ENCODE results near the gene NUDT2. TPM values are rescaled to one million over a fixed set of nuclear protein-coding genes. Genes with fewer than 3 reads are reported as not detected.
A peak's percentile ranks its signal among the peaks of the same experiment; 100 is the strongest.

The NUDT2 gene
- 34.4 and 34.6 TPM in 2 replicates for total RNA-seq (2014; rRNA removed)
- percentile 67 among the genes with signal in this experiment for Bru-seq, nascent RNA
- percentile 63 among the genes with signal in this experiment for BruChase-seq, experiment 1, labeled RNA remaining after a 6-hour chase
- percentile 61 among the genes with signal in this experiment for BruChase-seq, experiment 2, labeled RNA remaining after a 2-hour chase
- long read RNA-seq, transcript NUDT2-201 (4 exons, 960 nt), result major isoform, 5 of 19 reads
- long read RNA-seq, partial matches to known transcripts, result 13 of 19 reads
- long read RNA-seq, other reads (novel, unspliced or antisense), result 1 of 19 reads

- ChIA-PET POLR2A (ENCODE audit: unreplicated experiment) (no interaction called here), CTCF (no interaction called here)
- H3F3A ChIP-seq (ENCODE audit: low read length, unreplicated experiment), result no peaks in the 10 kb centered on the region
- H4K20me1 ChIP-seq (ENCODE audit: low read length), result no peaks in the 10 kb centered on the region
- no peaks in the 10 kb centered on the region for H3K9me2 ChIP-seq (replicated peaks; ENCODE audit: low read length)
- no TSS peak for BruUV-seq (replicated peaks)
- no peak for TF ChIP-seq CTCF (conservative IDR thresholded peaks at IDR 0.05; ENCODE audit: low read depth, low read length)
- TF ChIP-seq EZH2 (IDR thresholded peaks at IDR 0.05; ENCODE audit: low read length, unreplicated experiment), result no peak
- TF ChIP-seq EZH2phosphoT487 (IDR thresholded peaks at IDR 0.05; ENCODE audit: borderline replicate concordance, low read length), result no peak
- peaks cover 17% of the 10 kb centered on the region; the same call in 1 of the 2 replicates for H3K4me1 ChIP-seq (ENCODE audit: insufficient read depth, low read length)
- DNase-seq (peak; percentile 99), ATAC-seq (peak; percentile 94)
- peak within 1 kb of the TSS; percentile 89 for H3K4me3 ChIP-seq (ENCODE audit: low read length)
- H3K36me3 ChIP-seq (ENCODE audit: low read depth, low read length), result no peaks in the 10 kb centered on the region
- H3K27me3 ChIP-seq (ENCODE audit: low read length), result no peaks in the 10 kb centered on the region
- peak within 1 kb of the TSS; percentile 98 for H3K9ac ChIP-seq (ENCODE audit: low read length)
- intact Hi-C loops (cut with micrococcal nuclease), result loop anchor here (1.0 to 5.0 kb wide), 2 partner anchors 48 to 77 kb away; no protein-coding TSS in a partner anchor
- peaks cover 41% of the 10 kb centered on the region for H3K79me2 ChIP-seq (ENCODE audit: low read length)
- peak within 1 kb of the TSS; percentile 95 for H3K4me2 ChIP-seq (ENCODE audit: low read length)
- peak within 1 kb of the TSS; percentile 97 for H2AFZ ChIP-seq (ENCODE audit: low read length)
- H3K9me3 ChIP-seq (ENCODE audit: low read length), result no peaks in the 10 kb centered on the region
- H3K27ac ChIP-seq (ENCODE audit: low read length), result peak within 1 kb of the TSS; percentile 52
Observed at GRCh38 chr9:34328987-34329832, at the start of gene NUDT2, which contains the start of gene KIF24. TSS of gene NUDT2 (plus strand) at chr9:34329569. CDS start at chr9:34339040, 9,471 bp downstream. TSS of gene KIF24 (minus strand) at chr9:34329268. CDS start at chr9:34311346, 17,922 bp downstream.

GRCh38 chr9:34282096-34282495, 47.3 kb upstream of the NUDT2 start:
- DNase-seq, result no peak
- Histone ChIP-seq H4K20me1 (ENCODE audit: low read length) (no peaks in the 10 kb centered on the region), H3K27ac (ENCODE audit: low read length) (no peak overlapping the region), H3K4me2 (ENCODE audit: low read length) (no peak overlapping the region), H3K27me3 (ENCODE audit: low read length) (no peaks in the 10 kb centered on the region), H3K4me1 (ENCODE audit: insufficient read depth, low read length) (peaks cover 8% of the 10 kb centered on the region; the same call in 1 of the 2 replicates), H3K9me3 (ENCODE audit: low read length) (no peaks in the 10 kb centered on the region), H3F3A (ENCODE audit: low read length, unreplicated experiment) (no peaks in the 10 kb centered on the region), H3K36me3 (ENCODE audit: low read depth, low read length) (no peaks in the 10 kb centered on the region), H3K9ac (ENCODE audit: low read length) (no peak overlapping the region), H2AFZ (ENCODE audit: low read length) (no peak overlapping the region), H3K4me3 (ENCODE audit: low read length) (no peak overlapping the region), H3K9me2 (replicated peaks; ENCODE audit: low read length) (no peaks in the 10 kb centered on the region), H3K79me2 (ENCODE audit: low read length) (no peaks in the 10 kb centered on the region)
- CTCF ChIA-PET, result no interaction called here
- POLR2A ChIA-PET (ENCODE audit: unreplicated experiment), result no interaction called here
- intact Hi-C loops (cut with micrococcal nuclease), result no loop called here
- ATAC-seq, result no peak
- TF ChIP-seq CTCF (conservative IDR thresholded peaks at IDR 0.05; ENCODE audit: low read depth, low read length) (no peak), EZH2 (IDR thresholded peaks at IDR 0.05; ENCODE audit: low read length, unreplicated experiment) (no peak), EZH2phosphoT487 (IDR thresholded peaks at IDR 0.05; ENCODE audit: borderline replicate concordance, low read length) (no peak)
- BruUV-seq (replicated peaks), result no TSS peak
